Bronchial epithelial cell (primary cell): Measurements from ENCODE around the gene KIAA1217. TPM values are rescaled to one million over a fixed set of nuclear protein-coding genes. Genes with fewer than 3 reads are reported as not detected.

Experiments
- DNase-seq: peaks from one replicate; pipeline ENCODE4 v3.0.0-alpha.2; 2010; ENCODE audit warnings: low read depth
- FAIRE-seq: peaks from 2 replicates; lab custom pipeline; 2011; peaks lifted over from hg19 to GRCh38; lab: Jason Lieb, UNC
- H3K27me3 ChIP-seq: 2 replicates; pipeline ENCODE4 v1.5.1; 2011; ENCODE audit warnings: low read length; ENCODE audit not compliant: control insufficient read depth, insufficient read depth
- H3K36me3 ChIP-seq: 2 replicates; pipeline ENCODE4 v1.5.1; 2011; ENCODE audit warnings: low read length; ENCODE audit not compliant: control insufficient read depth, insufficient read depth
- H3K4me3 ChIP-seq: 2 replicates; pipeline ENCODE4 v1.5.1; 2011; ENCODE audit warnings: mild to moderate bottlenecking, low read depth, low read length, control low read depth
- total RNA-seq: library from RNA; depleted of rRNA; stranded (reverse); fragments of >200 nt; gene quantifications from 2 replicates; pipeline ENCODE4 v1.2.1, GENCODE V29; 2014
- TF ChIP-seq, protein P1 (sequence below): IDR thresholded peaks from 2 replicates; pipeline ENCODE4 v1.5.1; 2011; ENCODE audit warnings: mild to moderate bottlenecking, moderate library complexity, low read length, control low read depth, inconsistent platforms; ENCODE audit not compliant: insufficient read depth, severe bottlenecking

KIAA1217 gene
- total RNA-seq, 1 donor from 2014 or later, result 3.4 TPM

DNA sequence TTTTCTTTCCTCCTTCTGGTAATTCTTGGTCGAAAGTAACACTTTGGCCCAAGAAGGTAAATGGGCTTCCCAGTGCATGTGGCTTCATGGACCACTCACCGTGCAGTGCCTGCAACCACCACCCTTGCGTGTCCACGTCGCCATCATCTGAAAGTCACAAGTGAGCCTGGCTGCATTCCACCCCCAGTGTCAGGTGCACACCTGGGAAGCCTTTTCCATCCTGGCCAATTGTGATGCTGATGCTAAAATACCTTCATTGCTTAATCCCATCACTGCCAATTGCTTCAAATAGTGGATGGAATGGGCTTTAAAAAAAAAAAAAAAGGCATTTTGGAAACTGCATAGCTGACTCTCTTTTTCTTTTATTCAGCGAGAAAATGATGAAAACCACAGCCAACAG is 285.8 kb downstream of the KIAA1217 start:
- Histone ChIP-seq H3K36me3 (peaks cover 16% of the 10 kb centered on the region), H3K4me3 (no peak overlapping the region), H3K27me3 (no peaks in the 10 kb centered on the region)
- FAIRE-seq, result no peak
- TF ChIP-seq, protein P1, sequence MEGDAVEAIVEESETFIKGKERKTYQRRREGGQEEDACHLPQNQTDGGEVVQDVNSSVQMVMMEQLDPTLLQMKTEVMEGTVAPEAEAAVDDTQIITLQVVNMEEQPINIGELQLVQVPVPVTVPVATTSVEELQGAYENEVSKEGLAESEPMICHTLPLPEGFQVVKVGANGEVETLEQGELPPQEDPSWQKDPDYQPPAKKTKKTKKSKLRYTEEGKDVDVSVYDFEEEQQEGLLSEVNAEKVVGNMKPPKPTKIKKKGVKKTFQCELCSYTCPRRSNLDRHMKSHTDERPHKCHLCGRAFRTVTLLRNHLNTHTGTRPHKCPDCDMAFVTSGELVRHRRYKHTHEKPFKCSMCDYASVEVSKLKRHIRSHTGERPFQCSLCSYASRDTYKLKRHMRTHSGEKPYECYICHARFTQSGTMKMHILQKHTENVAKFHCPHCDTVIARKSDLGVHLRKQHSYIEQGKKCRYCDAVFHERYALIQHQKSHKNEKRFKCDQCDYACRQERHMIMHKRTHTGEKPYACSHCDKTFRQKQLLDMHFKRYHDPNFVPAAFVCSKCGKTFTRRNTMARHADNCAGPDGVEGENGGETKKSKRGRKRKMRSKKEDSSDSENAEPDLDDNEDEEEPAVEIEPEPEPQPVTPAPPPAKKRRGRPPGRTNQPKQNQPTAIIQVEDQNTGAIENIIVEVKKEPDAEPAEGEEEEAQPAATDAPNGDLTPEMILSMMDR, result no peak
- no peak for DNase-seq

DNA sequence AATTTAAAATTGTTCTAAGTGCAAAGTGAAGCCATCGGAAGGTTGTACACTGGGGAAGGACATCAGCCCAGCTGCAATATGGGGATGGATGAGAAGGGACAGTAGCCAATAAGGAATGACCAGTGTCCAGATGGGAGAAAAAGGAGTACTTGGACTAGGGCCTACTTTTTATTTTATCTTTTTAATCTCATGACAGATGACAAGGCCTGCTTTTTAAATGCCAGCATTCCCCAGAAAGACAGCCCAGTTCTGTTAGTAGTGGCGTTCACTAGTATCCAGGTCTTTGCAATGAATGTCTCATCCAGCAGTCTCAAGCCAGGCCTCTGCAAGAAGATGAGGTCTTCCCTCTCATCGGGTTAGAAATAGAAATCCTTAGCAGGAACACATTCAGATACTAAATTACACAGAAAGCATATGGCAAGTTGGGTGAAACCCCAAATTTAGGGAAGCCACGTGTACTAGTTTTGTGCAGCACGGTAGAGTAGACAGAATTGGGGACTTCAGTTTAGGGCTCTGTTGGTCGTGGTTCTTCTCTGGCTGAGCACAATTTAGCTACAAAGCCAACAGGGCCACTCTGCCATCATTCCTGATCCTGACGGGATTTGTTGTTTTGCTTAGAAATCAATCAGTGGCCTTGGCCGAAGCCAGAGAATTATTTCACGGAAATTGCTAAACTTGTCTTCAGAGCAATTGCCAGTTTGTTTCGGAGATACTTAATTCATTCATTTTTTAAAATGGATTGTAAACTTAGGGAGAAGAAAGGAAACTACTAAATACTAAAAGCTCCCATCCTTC is 286.9 kb downstream of the KIAA1217 start:
- Histone ChIP-seq H3K27me3 (no peaks in the 10 kb centered on the region), H3K4me3 (no peak overlapping the region), H3K36me3 (peaks cover 18% of the 10 kb centered on the region)
- TF ChIP-seq, protein P1, result no peak
- FAIRE-seq, result no peak
- DNase-seq, result no peak

DNA sequence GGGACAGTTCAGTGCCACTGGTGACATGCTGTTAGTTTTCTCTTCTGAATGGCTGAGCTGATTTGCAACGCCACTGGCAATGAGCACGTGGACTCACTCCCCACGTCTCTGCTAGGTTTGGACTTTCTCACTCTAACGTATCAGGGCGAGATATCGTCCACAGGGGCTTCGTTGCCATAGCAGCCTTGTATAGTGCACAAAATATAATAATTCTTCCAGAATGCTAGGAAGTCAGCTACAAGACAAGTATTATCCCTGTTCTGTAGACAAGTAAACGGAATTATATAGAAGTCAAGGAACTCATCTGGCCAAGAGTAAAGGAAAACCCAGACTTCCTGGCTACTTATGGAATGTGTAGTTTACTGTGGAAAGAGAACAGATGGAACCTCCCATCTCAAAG is 288.0 kb downstream of the KIAA1217 start:
- no peak for DNase-seq
- TF ChIP-seq, protein P1, result no peak
- Histone ChIP-seq H3K27me3 (no peaks in the 10 kb centered on the region), H3K4me3 (no peak overlapping the region), H3K36me3 (peaks cover 19% of the 10 kb centered on the region)
- no peak for FAIRE-seq

DNA sequence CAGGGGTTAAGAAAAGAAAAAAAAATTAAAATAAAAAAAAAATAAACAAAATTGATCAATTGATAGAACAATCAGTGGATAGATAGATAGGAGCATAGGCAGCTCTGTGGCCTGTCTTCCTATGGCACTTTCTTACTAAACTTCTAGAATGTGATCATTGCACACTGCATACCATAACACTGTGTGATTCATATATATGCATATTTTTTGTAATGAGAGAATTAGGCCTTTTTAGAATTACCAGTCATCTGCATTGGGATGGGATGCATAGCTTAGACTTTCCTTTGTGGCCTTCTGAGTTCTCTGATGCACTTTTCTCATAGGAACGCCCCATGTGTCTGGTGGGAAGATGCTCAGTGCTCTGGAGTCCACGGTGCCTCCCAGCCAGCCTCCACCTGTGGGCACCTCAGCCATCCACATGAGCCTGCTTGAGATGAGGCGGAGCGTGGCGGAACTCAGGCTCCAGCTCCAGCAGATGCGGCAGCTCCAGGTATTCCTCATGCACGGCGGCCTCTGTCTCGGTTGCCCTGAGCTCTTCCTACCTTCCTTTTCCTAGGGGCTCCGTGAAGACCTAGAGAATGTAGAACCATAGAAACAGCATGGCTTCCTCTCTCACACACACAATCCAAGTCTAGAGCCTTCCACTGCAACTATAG is 292.2 kb downstream of the KIAA1217 start:
- Histone ChIP-seq H3K4me3 (no peak overlapping the region), H3K27me3 (no peaks in the 10 kb centered on the region), H3K36me3 (peaks cover 22% of the 10 kb centered on the region)
- FAIRE-seq (no peak), DNase-seq (no peak)
- TF ChIP-seq, protein P1, result no peak

DNA sequence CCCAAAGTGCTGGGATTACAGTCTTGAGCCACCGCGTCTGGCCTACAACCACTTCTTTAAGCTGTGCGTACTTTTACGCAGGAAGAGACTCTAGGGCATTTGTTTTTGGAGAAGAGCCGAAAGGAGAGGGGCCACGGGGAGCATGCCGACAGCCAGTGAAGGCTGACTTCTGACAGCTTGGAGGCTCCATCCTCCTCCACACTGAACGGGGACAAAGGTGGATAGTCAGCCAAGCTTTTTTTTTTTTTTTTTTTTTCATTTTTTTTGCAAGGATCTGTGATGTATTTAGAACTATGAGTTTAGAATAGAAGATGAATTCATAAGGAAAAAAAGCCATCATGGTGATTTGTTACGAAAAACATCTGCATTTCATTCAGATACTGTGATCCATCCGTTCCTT is 293.1 kb downstream of the KIAA1217 start:
- peaks cover 19% of the 10 kb centered on the region for H3K36me3 ChIP-seq
- no peaks in the 10 kb centered on the region for H3K27me3 ChIP-seq
- TF ChIP-seq, protein P1, result no peak
- FAIRE-seq (no peak), DNase-seq (no peak)
- no peak overlapping the region for H3K4me3 ChIP-seq
